Activated naive CD4-positive, alpha-beta T cell treated with anti-CD3 and anti-CD28 coated beads, Interleukin-2, amount 10 ng/mL, durations not matched to agents 7 days and 5 days (primary cell): Measurements from ENCODE around the gene RBMX.
A peak's percentile ranks its signal among the peaks of the same experiment; 100 is the strongest.
"Not testable (repeated sequence)": the region's sequence is repeated elsewhere in the genome, so short reads cannot be mapped to it uniquely, and the experiment has no call there.

Experiments
- CTCF ChIA-PET: fragments of 350-600 bp; sonication (Branson Sonifier 250); formaldehyde crosslinking; loops from one replicate; lab custom pipeline; 2021; ENCODE audit warnings: antibody characterized with exemption; lab: Charles Lee
- DNase-seq: peaks from one replicate; pipeline ENCODE4 v3.0.0-alpha.2; 2020
- H3K27ac Mint-ChIP-seq: one replicate; pipeline ENCODE4 v1.8.0; 2021; ENCODE audit warnings: mild to moderate bottlenecking, moderate library complexity, mixed read lengths
- H3K27me3 Mint-ChIP-seq: one replicate; pipeline ENCODE4 v1.8.0; 2021; ENCODE audit warnings: mild to moderate bottlenecking, mixed read lengths
- H3K36me3 Mint-ChIP-seq: one replicate; pipeline ENCODE4 v1.8.0; 2021; ENCODE audit warnings: mixed read lengths
- H3K4me1 Mint-ChIP-seq: one replicate; pipeline ENCODE4 v1.8.0; 2021; ENCODE audit warnings: mixed read lengths
- H3K4me3 Mint-ChIP-seq: one replicate; pipeline ENCODE4 v1.8.0; 2021; ENCODE audit warnings: mild to moderate bottlenecking, moderate library complexity, mixed read lengths
- H3K9me3 Mint-ChIP-seq: one replicate; pipeline ENCODE4 v1.8.0; 2021; ENCODE audit warnings: mixed read lengths

Gene RBMX

DNA sequence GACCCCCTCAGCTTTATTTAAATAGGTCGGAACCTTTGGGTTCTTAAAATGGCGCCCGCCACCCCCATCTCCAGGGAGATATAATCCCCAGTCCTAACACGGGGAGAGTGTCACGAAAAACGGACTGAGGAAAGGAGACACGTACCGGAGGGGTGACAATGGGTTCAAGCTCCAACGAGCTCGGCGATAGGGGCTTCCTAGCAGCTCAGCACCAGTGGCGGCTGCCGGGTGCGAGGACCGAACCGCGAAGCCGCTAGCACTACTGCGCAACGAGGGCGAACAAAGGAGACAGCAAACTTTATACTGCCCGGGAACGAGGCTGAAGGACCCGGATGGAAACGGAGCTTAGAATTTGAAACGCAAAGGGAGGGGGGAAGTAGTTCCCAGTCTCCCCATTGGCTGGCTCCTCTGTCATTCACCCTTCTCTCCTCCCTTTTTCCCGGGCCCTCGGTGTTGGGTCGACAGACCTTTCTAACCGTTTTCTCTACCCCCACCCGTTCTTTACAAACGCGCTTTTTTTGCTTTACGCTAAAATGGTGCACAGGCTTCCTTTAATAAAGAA lies at the start of gene RBMX:
RBMX (minus strand) TSS at position 274 of the 562 bp plus-strand sequence. CDS start 1,298 bp downstream, outside the sequence.
- Mint-ChIP-seq H3K36me3 (peaks cover 27% of the 10 kb centered on the region), H3K4me3 (peak within 1 kb of the TSS; percentile 99)

DNA sequence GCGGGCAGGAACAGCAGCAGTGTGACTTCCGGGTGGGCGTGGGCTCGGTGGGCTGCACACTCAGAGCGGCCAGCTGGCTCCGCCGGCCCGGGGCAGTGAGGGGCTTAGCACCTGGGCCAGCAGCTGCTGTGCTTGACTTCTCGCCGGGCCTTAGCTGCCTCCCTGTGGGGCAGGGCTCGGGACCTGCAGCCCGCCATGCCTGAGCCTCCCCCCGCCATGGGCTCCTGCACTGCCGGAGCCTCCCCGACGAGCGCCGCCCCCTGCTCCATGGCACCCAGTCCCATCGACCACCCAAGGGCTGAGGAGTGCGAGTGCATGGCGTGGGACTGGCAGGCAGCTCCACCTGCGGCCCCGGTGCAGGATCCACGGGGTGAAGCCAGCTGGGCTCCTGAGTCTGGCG lies 40.9 kb upstream of the RBMX start:
- H3K9me3 Mint-ChIP-seq, H3K36me3 Mint-ChIP-seq, H3K4me3 Mint-ChIP-seq, H3K27me3 Mint-ChIP-seq, CTCF ChIA-PET, H3K27ac Mint-ChIP-seq, H3K4me1 Mint-ChIP-seq, DNase-seq: not testable (repeated sequence)

More for the DNA sequence above, at the start of gene RBMX:
- Mint-ChIP-seq H3K27me3 (peaks cover 4% of the 10 kb centered on the region), H3K9me3 (no peaks in the 10 kb centered on the region), H3K4me1 (peaks cover 28% of the 10 kb centered on the region), H3K27ac (peak within 1 kb of the TSS; percentile 99)
- CTCF ChIA-PET, result interaction anchor here (1.2 to 1.3 kb wide), 2 partner anchors 10 to 26 kb away, joined by 3 read pairs; no protein-coding TSS in a partner anchor
- DNase-seq, result peak; percentile 93

DNA sequence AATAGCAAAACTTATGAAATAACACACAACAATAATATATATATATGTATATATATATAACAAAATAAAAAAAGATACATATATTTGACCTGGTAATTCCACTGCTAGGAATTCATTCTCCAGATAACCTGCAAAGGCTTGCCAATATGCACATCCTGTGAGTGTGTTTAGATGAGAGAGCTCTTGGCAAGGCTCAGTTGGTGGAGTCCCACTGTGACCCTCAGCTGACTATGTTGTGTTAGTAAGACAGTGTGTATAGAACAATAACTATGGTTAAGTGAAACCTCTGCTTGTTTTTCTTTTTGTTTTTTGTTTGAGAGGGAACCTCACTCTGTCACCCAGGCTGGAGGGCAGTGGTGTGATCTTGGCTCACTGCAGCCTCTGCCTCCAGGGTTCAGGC lies 39.5 kb upstream of the RBMX start:
- CTCF ChIA-PET, result interaction anchor here (1.2 kb wide), 1 partner anchor 12 kb away, joined by 3 read pairs; no protein-coding TSS in a partner anchor
- Mint-ChIP-seq H3K4me1 (peaks cover 2% of the 10 kb centered on the region), H3K27me3 (no peaks in the 10 kb centered on the region), H3K4me3 (no peak overlapping the region), H3K36me3 (peaks cover 3% of the 10 kb centered on the region), H3K9me3 (no peaks in the 10 kb centered on the region), H3K27ac (no peak overlapping the region)
- no peak for DNase-seq

DNA sequence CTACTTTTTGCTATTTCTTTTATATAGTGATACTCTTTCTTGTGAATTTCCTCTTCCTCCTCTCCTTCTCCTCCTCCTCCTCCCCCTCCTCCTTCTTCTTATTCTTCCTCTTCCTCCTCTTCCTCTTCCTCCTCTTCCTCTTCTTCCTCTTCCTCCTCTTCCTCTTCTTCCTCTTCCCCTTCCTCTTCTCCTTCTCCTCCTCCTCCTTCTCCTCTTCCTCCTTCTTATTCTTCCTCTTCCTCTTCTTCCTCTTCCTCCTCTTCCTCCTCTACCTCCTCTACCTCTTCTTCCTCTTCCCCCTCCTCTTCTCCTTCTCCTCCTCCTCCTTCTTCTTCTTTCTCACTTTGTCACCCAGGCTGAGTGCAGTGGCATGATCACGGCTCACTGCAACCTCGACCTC lies 36.3 kb upstream of the RBMX start:
- H3K4me1 Mint-ChIP-seq, result peaks cover 2% of the 10 kb centered on the region
- H3K4me3 Mint-ChIP-seq, result no peak overlapping the region
- no peak for DNase-seq
- H3K36me3 Mint-ChIP-seq, result no peaks in the 10 kb centered on the region
- H3K9me3 Mint-ChIP-seq, result no peaks in the 10 kb centered on the region
- H3K27me3 Mint-ChIP-seq, result no peaks in the 10 kb centered on the region
- CTCF ChIA-PET, result no interaction called here
- H3K27ac Mint-ChIP-seq, result no peak overlapping the region

DNA sequence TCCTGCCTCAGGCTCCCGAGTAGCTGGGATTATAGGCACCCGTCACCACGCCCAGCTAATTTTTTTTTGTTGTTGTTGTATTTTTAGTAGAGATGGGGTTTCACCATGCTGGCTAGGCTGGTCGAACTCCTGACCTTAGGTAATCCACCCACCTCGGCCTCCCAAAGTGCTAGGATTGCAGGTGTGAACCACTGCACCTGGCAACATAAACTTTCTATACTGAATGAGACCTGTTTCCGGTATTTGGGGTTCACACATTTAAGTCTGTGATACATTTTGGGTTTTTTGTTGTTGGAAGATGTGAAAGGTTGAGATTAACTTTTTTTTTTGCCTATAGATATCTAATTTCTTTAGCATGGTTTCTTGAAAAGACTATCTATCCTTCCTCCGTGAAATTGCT lies 31.1 kb upstream of the RBMX start:
- H3K27me3 Mint-ChIP-seq, H3K27ac Mint-ChIP-seq, H3K36me3 Mint-ChIP-seq, CTCF ChIA-PET, DNase-seq, H3K9me3 Mint-ChIP-seq: not testable (repeated sequence)
- Mint-ChIP-seq H3K4me1 (peaks cover 19% of the 10 kb centered on the region), H3K4me3 (peak overlapping the region; percentile 15)

- Mint-ChIP-seq H3K27ac (no peak overlapping the region), H3K4me3 (peak overlapping the region; percentile 15)
- CTCF ChIA-PET, result no interaction called here
Observed at GRCh38 chrX:136911253-136911652, 30.7 kb upstream of the RBMX start.

DNA sequence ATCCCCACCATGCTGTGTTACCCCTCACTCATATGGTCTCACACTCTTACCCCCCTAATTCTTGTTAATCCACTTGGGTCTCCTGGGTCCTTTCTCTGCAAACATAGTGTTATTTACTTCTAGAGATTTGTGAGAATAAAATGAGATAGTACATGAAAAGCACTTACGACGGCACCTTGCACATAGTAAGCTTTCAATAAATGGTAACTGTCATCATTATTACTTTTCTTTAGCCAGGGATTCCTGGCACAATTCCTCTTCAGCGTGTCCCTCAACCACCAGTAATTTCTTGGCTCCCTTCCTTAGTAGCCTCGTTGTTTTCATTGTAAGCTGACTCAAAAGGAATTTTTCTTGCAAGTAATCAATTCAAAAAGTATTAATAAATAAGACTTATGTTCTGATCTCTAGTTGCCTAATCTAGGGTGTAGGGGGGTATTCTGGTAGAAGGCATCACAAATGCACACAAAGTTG lies 30.1 kb upstream of the RBMX start:
- no peaks in the 10 kb centered on the region for H3K9me3 Mint-ChIP-seq
- H3K4me3 Mint-ChIP-seq, result peak overlapping the region; percentile 88
- peaks cover 19% of the 10 kb centered on the region for H3K4me1 Mint-ChIP-seq
- DNase-seq, result no peak
- CTCF ChIA-PET, result no interaction called here
- no peaks in the 10 kb centered on the region for H3K36me3 Mint-ChIP-seq
- no peaks in the 10 kb centered on the region for H3K27me3 Mint-ChIP-seq
- H3K27ac Mint-ChIP-seq, result no peak overlapping the region

More at GRCh38 chrX:136911253-136911652, 30.7 kb upstream of the RBMX start:
- Mint-ChIP-seq H3K27me3 (no peaks in the 10 kb centered on the region), H3K9me3 (no peaks in the 10 kb centered on the region), H3K36me3 (no peaks in the 10 kb centered on the region), H3K4me1 (peaks cover 19% of the 10 kb centered on the region)
- DNase-seq, result no peak

DNA sequence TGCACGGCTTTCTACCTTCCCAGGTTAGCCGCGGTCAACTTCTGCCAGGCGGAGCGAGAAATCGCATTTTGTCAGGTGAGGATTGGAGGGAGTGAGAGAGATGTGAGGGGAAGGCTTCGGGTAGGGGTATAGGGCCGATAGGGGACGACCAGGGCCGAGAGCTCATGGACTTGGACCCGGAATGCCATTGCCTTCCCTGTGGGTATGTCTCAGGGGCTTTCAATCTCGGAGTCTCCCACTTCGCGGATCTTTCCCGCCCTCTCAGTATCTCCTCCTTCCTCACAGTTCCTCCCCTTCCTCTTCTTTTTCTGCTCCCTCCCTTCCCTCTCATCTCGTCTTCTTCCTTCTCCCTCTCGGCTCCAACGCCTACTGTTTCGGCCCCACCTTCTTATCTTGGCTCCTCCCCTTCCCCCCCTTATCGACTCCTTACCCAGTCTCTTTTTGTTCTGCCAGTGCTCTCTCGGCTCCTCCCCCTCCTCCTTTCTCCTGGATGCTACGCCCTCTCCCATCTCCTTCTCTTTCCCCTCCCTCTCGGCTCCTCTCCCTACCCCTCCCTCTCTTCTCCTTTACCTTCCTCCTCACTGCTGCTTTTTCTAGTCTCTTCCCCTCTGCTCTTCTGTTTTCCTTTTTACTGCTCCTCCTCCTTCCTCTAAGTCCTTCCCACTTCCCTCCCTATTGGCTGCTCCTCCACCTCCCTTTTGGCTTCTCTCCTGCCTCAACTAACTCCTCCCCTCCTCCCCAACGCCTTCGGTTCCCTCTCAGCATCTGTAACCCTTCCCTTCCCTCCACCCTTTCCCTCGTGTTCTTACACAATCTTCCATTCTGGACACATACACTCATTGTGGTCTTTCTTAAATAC lies 29.4 kb upstream of the RBMX start:
- no peaks in the 10 kb centered on the region for H3K27me3 Mint-ChIP-seq
- H3K36me3 Mint-ChIP-seq, result no peaks in the 10 kb centered on the region
- peak overlapping the region; percentile 88 for H3K4me3 Mint-ChIP-seq
- peaks cover 19% of the 10 kb centered on the region for H3K4me1 Mint-ChIP-seq
- peak overlapping the region; percentile 85 for H3K27ac Mint-ChIP-seq
- CTCF ChIA-PET, result no interaction called here
- peak; percentile 77 for DNase-seq
- H3K9me3 Mint-ChIP-seq, result no peaks in the 10 kb centered on the region

- CTCF ChIA-PET, result interaction anchor here (0.9 kb wide), 1 partner anchor 328 kb away, joined by 3 read pairs; no protein-coding TSS in a partner anchor
Observed at GRCh38 chrX:136909119-136909705, 28.7 kb upstream of the RBMX start.

GRCh38 chrX:136907621-136908020 lies 27.1 kb upstream of the RBMX start:
- Mint-ChIP-seq H3K27me3 (no peaks in the 10 kb centered on the region), H3K4me1 (peaks cover 19% of the 10 kb centered on the region), H3K36me3 (no peaks in the 10 kb centered on the region), H3K27ac (no peak overlapping the region), H3K4me3 (no peak overlapping the region), H3K9me3 (no peaks in the 10 kb centered on the region)
- CTCF ChIA-PET, result no interaction called here
- no peak for DNase-seq

More at GRCh38 chrX:136909119-136909705, 28.7 kb upstream of the RBMX start:
- Mint-ChIP-seq H3K36me3 (no peaks in the 10 kb centered on the region), H3K9me3 (no peaks in the 10 kb centered on the region), H3K27me3 (no peaks in the 10 kb centered on the region), H3K4me1 (peaks cover 19% of the 10 kb centered on the region), H3K27ac (peak overlapping the region; percentile 85), H3K4me3 (peak overlapping the region; percentile 88)
- DNase-seq, result peak; percentile 81

DNA sequence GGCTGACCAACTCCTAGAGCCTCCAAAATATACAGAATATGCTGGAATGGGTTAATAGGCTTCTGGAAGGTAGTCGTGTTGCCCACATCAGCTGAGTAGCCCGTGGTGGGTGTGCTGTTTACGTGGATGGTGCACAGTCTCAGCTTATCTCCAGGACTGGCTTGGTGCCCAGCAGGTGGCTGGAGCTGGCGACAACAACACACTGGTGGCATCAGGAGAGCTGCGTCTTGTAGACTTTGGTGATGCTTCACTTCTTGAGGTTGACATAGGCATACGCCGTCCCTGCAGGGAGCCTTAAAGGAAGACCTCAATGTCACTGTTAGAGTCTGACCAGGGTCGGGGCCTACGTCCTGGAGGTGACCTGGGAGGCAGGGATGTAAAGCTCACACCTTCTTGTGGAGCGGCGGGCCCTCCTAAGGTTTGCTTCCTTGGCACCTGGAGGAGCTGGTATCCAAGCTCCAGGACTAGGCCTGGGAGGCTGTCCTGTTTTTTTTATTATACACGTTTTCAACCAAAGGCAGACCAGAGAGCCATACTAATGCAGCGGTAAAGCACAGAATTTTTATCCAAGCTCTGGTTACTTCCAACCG lies 26.5 kb upstream of the RBMX start:
- no peak overlapping the region for H3K4me3 Mint-ChIP-seq
- H3K27me3 Mint-ChIP-seq, result no peaks in the 10 kb centered on the region
- CTCF ChIA-PET, result interaction anchor here (0.8 kb wide), 1 partner anchor 27 kb away, joined by 3 read pairs; the partner anchor contains the start of gene RBMX
- no peak overlapping the region for H3K27ac Mint-ChIP-seq
- H3K4me1 Mint-ChIP-seq, result peaks cover 19% of the 10 kb centered on the region
- H3K36me3 Mint-ChIP-seq, result no peaks in the 10 kb centered on the region
- no peak for DNase-seq
- H3K9me3 Mint-ChIP-seq, result no peaks in the 10 kb centered on the region

DNA sequence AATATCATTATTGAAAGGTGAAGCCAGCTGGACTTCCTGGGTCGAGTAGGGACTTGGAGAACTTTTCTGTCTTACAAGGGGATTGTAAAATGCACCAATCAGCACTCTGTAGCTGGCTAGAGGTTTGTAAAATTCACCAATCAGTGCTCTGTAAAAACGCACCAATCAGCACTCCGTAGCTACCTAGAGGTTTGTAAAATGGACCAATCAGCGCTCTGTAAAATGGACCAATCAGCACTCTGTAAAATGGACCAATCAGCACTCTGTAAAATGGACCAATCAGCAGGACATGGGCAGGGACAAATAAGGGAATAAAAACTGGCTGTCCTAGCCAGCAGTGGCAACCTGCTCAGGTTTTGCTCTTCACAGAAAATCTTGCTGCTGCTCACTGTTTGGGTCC lies 23.5 kb upstream of the RBMX start:
- H3K36me3 Mint-ChIP-seq, DNase-seq, H3K27ac Mint-ChIP-seq, H3K27me3 Mint-ChIP-seq, CTCF ChIA-PET, H3K4me1 Mint-ChIP-seq, H3K4me3 Mint-ChIP-seq, H3K9me3 Mint-ChIP-seq: not testable (repeated sequence)

DNA sequence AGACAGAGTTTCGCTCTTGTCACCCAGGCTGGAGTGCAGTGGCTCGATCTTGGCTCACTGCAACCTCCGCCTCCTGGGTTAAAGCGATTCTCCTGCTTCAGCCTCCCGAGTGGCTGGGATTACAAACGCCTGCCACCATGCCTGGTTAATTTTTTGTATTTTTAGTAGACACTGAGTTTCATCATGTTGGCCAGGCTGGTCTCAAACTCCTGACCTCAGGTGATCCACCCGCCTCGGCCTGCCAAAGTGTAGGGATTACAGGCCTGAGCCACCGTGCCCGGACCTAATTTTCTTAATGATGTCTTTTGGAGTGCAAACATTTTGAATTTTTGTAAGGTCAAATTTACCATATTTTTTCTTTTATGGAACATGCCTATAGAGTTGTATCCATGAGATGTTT lies 19.5 kb upstream of the RBMX start:
- CTCF ChIA-PET, DNase-seq, H3K27ac Mint-ChIP-seq, H3K36me3 Mint-ChIP-seq, H3K4me1 Mint-ChIP-seq, H3K4me3 Mint-ChIP-seq, H3K27me3 Mint-ChIP-seq, H3K9me3 Mint-ChIP-seq: not testable (repeated sequence)

GRCh38 chrX:136899221-136899620 lies 18.7 kb upstream of the RBMX start:
- Mint-ChIP-seq H3K27me3 (no peaks in the 10 kb centered on the region), H3K36me3 (no peaks in the 10 kb centered on the region), H3K4me3 (no peak overlapping the region), H3K4me1 (no peaks in the 10 kb centered on the region), H3K9me3 (no peaks in the 10 kb centered on the region), H3K27ac (no peak overlapping the region)
- CTCF ChIA-PET, result no interaction called here
- no peak for DNase-seq
